ENCODE data around the gene RSL24D1. TPM values are rescaled to one million over a fixed set of nuclear protein-coding genes. Genes with fewer than 3 reads are reported as not detected.

RSL24D1 gene
- total RNA-seq, result 81.0 TPM

GRCh38 chr15:55196458-55197361, at the start of gene RSL24D1:
Gene RSL24D1 (minus strand): TSS chr15:55196941. CDS start chr15:55196890, 51 bp downstream.

Other genes starting within 250 kb of the RSL24D1 start
- gene RAB27A, start 92.9 kb upstream of the RSL24D1 start, total RNA-seq, result 26.5 TPM
- 16.5 TPM for gene PIGBOS1, start 122.2 kb upstream of the RSL24D1 start, total RNA-seq
- gene PIGB, start 122.3 kb upstream of the RSL24D1 start, total RNA-seq, result 9.1 TPM
- 65.0 TPM for gene CCPG1, start 211.4 kb upstream of the RSL24D1 start, total RNA-seq
- gene PIERCE2, start 211.6 kb upstream of the RSL24D1 start, total RNA-seq, result 1.8 TPM

Data from camera-type eye (tissue), 1 donor.